ENCODE measurements around the gene DUOXA2. TPM values are rescaled to one million over a fixed set of nuclear protein-coding genes. Genes with fewer than 3 reads are reported as not detected.

DUOXA2 gene
- total and polyA plus RNA-seq, 4 donors: 0.48 to 0.98 (median 0.98) TPM; not detected in 1

DNA sequence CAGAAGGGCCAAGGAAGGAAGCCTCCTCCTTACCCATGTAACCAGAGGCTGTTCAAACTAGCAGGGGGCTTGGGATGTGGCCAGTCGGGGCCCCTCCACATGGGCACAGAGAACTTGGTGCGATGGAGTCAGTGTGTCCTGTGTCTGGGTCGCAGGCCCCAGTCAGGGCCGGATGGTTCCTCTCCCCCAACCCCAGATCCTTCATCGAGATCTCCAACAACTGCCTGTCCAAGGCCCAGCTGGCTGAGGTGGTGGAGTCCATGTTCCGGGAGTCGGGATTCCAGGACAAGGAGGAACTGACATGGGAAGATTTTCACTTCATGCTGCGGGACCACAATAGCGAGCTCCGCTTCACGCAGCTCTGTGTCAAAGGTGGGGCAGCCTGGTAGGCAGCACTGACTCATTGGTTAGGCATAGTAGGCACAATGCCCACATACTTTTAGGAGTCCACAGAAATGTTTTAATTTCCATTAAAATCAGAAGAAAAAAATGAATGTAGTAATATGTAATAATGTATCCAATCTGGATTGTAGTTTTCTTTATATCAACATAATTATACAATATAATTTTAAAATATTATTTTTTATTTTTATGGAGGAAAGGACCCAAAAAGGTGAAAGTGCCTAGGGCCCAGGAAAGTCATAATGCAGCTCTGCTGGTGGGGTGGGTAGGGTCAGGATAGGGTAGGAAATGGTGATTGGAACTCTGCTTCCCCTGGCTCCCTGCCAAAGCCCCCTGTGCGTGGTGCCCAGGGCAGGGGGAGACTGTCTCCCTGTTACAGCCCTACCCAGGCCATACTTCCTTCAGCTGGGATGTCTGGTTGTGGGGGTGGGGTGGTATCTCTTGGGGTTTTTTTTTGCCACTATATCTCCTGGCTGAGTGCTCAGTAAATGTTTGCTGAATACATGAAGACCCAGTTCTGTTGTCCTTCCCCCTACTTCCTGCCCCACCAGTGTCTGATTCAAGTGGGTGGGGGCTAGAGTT lies 34.2 kb downstream of the DUOXA2 start:
- H3K4me3 ChIP-seq: no peak overlapping the region
- peaks cover 0 to 5% (median 0%) of the 10 kb centered on the region in 5 donors for H3K4me1 ChIP-seq (ENCODE audit: control insufficient read depth in 5 of 5, insufficient read depth in 5 of 5, low read length in 5 of 5)
- H3K27ac ChIP-seq (ENCODE audit: low read depth in 1 of 2, low read length in 1 of 2): no peak overlapping the region
- ATAC-seq (ENCODE audit: insufficient read depth, low FRiP score) (no peak), DNase-seq (no peak)
- H3K9me3 ChIP-seq (ENCODE audit: control insufficient read depth in 4 of 4, insufficient read depth in 3 of 4, low read length in 3 of 4): no peaks in the 10 kb centered on the region
- peaks cover 0 to 25% (median 0%) of the 10 kb centered on the region in 4 donors for H3K36me3 ChIP-seq (ENCODE audit: control insufficient read depth in 4 of 4, insufficient read depth in 4 of 4, low read length in 4 of 4)
- no peak overlapping the region for H3K9ac ChIP-seq (ENCODE audit: insufficient read depth in 1 of 2, low read length in 2 of 2)
- TF ChIP-seq CTCF (IDR thresholded peaks at IDR 0.05; ENCODE audit: control extremely low read depth, extremely low read depth): no peak
- 87 to 88% methylated on average over 12 of the region's 12 CpGs for WGBS, 2 donors
- peaks cover 0 to 2% (median 0%) of the 10 kb centered on the region in 3 donors for H3K27me3 ChIP-seq (ENCODE audit: control insufficient read depth in 3 of 3, insufficient read depth in 3 of 3, low read length in 2 of 3)

GRCh38 chr15:45149060-45149459 lies 34.9 kb downstream of the DUOXA2 start:
- H3K27ac ChIP-seq (ENCODE audit: low read depth in 1 of 2, low read length in 1 of 2): no peak overlapping the region
- H3K4me3 ChIP-seq: no peak overlapping the region
- peaks cover 0 to 27% (median 0%) of the 10 kb centered on the region in 4 donors for H3K36me3 ChIP-seq (ENCODE audit: control insufficient read depth in 4 of 4, insufficient read depth in 4 of 4, low read length in 4 of 4)
- H3K9ac ChIP-seq (ENCODE audit: insufficient read depth in 1 of 2, low read length in 2 of 2): no peak overlapping the region
- no peak for ATAC-seq (ENCODE audit: insufficient read depth, low FRiP score)
- DNase-seq: no peak
- 85 to 92% methylated on average over 1 of the region's 1 CpG for WGBS, 2 donors
- peaks cover 0 to 2% (median 0%) of the 10 kb centered on the region in 3 donors for H3K27me3 ChIP-seq (ENCODE audit: control insufficient read depth in 3 of 3, insufficient read depth in 3 of 3, low read length in 2 of 3)
- peaks cover 0 to 5% (median 0%) of the 10 kb centered on the region in 5 donors for H3K4me1 ChIP-seq (ENCODE audit: control insufficient read depth in 5 of 5, insufficient read depth in 5 of 5, low read length in 5 of 5)
- TF ChIP-seq CTCF (IDR thresholded peaks at IDR 0.05; ENCODE audit: control extremely low read depth, extremely low read depth): no peak
- H3K9me3 ChIP-seq (ENCODE audit: control insufficient read depth in 4 of 4, insufficient read depth in 3 of 4, low read length in 3 of 4): no peaks in the 10 kb centered on the region

- Histone ChIP-seq H3K9me3 (ENCODE audit: control insufficient read depth in 4 of 4, insufficient read depth in 3 of 4, low read length in 3 of 4) (no peaks in the 10 kb centered on the region), H3K36me3 (ENCODE audit: control insufficient read depth in 4 of 4, insufficient read depth in 4 of 4, low read length in 4 of 4) (peaks cover 0 to 32% (median 0%) of the 10 kb centered on the region in 4 donors), H3K9ac (ENCODE audit: insufficient read depth in 1 of 2, low read length in 2 of 2) (no peak overlapping the region), H3K27me3 (ENCODE audit: control insufficient read depth in 3 of 3, insufficient read depth in 3 of 3, low read length in 2 of 3) (peaks cover 0 to 2% (median 0%) of the 10 kb centered on the region in 3 donors), H3K4me3 (no peak overlapping the region), H3K4me1 (ENCODE audit: control insufficient read depth in 5 of 5, insufficient read depth in 5 of 5, low read length in 5 of 5) (peaks cover 0 to 5% (median 0%) of the 10 kb centered on the region in 5 donors), H3K27ac (ENCODE audit: low read depth in 1 of 2, low read length in 1 of 2) (no peak overlapping the region)
- TF ChIP-seq CTCF (IDR thresholded peaks at IDR 0.05; ENCODE audit: control extremely low read depth, extremely low read depth): no peak
- 83 to 93% methylated on average over 6 of the region's 6 CpGs for WGBS, 2 donors
- no peak for DNase-seq
- no peak for ATAC-seq (ENCODE audit: insufficient read depth, low FRiP score)
Measured at GRCh38 chr15:45150481-45150880, 36.4 kb downstream of the DUOXA2 start.
